NCI-H2171 treated with DMSO at 0.1 percent for 48 hours (cell line): ENCODE measurements around the gene N4BP3.

Experiments
- DNase-seq: peaks from one replicate; lab custom pipeline; 2025; lab: John Stamatoyannopoulos, UW

Gene N4BP3

GRCh38 chr5:178103612-178104011, 9.7 kb upstream of the N4BP3 start:
- DNase-seq, result no peak

DNA sequence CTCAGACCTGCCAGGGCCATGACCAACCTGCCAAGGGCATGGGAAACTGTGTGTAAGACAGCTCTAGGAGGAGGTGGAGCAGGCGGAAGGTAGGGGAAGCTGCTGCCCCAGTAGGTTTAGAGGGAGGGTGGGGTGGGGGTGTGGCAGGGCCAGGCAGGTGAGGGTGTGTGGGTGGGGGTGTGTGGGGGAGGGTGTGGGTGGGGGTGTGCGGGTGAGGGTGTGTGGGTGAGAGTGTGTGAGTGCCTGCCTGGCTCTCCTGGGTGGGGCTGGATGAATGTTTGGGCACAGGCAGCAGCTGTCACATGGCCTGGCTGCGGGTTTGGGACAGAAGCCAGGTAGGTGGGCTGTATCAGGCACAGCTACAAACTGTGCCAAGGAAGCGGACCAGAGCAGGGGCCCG, 8.8 kb upstream of the N4BP3 start:
- DNase-seq, result peak; percentile 14

DNA sequence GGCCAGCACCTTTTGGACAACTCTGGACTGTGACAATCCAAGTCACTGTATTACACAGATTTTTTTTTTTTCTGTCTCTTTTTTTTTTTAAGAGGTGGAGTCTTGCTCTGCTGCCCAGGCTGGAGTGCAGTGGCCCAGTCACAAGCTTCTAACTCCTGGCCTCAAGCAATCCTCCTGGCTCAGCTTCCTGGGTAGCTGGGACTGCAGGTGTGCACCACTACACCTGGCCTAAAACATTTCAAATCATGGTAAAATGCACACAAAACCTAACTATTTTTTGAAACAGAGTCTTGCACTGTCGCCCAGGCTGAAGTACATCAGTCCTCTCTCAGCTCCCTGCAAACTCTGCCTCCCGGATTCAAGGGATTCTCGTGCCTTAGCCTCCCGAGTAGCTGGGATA, 7.2 kb upstream of the N4BP3 start:
- DNase-seq, result no peak

DNA sequence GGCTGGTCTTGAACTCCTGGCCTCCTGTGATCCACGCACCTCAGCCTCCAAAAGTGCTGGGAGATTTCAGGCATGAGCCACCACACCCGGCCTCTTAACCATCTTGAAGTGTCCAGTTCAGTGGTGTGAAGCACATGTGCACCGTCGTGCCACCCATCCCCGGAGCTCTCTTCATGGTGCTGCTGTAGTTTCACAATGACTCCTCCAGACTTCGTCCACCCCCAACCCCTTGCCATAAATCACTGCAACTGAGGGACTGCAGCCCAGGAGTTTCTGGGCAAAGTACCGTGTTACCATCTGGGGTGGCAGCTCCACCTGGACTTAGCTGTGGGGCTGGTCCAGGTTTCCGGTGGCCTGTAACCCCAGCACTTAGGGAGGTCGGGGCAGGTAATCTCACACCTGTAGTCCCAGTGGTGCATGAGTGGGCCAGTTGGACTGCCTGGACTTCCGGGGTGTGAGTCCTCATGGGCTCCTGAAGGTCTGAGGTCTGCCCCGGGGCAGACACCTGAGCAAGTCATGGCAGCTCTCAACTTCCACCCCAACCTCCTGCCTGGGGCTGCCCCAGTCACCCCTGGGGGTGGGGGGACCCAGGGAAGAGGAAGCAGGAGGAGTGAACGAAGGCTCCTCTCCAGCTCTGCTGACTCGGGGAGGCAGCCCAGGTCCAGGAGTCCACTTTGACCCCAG, 6.6 kb upstream of the N4BP3 start:
- no peak for DNase-seq

- no peak for DNase-seq
Measured at GRCh38 chr5:178107756-178108310, 5.5 kb upstream of the N4BP3 start.

DNA sequence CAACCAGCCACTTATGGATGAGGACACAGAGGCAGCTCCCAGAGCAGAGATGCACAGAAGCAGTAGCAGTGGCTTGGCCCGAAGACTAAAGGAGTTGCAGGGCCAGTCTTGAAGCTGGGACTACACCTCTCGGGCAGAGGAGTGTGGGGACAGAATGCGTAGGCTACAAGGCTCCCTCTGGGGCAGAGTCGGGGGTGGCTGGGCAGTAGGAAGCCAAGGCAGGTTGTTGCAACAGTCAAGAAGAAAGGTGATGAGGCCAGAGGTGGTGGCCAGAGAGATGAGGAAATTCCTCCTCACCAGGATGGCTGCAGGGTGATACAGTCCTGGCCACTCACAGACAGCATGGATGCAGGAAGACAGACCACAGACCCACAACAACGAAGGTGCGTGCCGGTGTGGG, 4.9 kb upstream of the N4BP3 start:
- DNase-seq, result no peak

- DNase-seq, result no peak
Measured at GRCh38 chr5:178108966-178109365, 4.4 kb upstream of the N4BP3 start.

DNA sequence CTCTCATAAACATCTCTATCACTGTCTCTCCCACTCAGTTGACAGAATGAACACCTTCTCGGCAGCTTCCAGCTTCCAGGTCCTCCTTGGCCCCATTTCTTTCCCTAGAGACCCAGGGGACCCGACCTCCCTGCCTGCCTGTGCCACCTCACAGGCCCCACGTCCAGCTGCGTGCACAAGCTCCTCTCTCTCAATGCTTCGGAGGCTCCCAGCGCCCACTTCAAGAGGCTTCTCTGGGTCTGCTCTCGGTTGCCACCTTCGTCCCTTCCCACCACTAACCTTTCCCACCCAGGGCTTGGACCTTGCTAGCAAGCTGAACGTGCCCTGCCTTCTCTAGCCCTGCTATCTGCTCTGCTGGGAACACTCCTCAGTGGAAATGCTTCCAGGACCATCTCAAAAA, 2.8 kb upstream of the N4BP3 start:
- no peak for DNase-seq

GRCh38 chr5:178111925-178112324, 1.4 kb upstream of the N4BP3 start:
- no peak for DNase-seq

DNA sequence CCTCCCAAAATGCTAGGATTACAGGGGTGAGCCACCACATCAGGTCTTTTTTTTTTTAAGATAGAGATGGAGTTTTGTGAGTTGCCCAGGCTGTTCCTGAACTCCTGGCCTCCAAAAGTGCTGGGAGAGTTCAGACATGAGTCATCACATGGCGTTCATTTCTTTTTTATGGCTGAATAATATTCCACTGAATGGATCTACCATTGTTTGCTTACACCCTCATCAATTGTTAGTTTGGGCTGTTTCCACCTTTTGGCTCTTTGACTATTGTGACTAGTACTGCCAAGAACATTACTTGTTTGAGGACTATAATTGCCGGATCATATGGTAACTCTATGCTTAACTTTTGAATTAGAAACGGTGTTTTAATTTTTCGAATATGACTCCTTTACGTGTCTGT, 787 bp upstream of the N4BP3 start:
- no peak for DNase-seq

GRCh38 chr5:178113841-178114324, 551 bp downstream of the N4BP3 start:
- DNase-seq, result no peak

DNA sequence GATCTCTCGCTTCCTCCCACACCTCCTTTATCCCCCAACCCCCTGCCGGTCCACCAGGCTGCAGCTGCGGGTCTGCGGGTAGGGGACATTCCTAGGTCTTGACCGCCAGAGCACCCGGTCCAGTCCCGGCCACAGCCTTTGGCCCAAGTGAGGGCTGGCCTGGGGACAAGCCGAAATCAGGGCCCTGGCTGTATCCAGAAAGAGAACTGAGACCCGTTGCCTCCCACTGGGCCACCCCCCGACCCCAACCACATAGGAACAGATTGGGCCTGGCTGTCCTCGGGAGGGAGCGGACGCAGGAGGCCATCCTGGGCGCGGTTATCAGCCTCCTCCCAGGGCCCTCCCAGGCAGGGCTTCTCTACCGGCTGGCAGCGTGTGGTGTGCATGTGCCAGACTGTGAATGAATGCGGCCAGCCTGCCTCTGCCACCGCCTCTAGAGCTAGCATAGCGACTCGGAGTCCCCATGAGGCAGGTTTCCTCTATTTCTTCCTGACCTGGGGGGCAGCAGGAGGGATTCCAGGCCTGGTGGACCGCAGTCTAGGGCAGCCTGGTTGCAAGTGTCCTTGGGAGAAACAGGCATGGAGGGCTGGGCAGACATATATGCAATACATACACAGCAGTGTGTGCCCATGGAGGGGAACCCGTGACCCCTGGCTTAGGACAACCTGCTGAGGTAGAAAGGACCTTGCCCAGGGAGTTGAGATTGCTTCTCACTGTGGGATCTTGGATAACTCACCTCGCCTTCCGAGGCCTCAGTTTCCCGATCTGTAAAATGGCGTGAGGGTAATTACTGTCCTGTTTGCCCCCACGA, 1.2 kb downstream of the N4BP3 start:
- DNase-seq, result no peak

DNA sequence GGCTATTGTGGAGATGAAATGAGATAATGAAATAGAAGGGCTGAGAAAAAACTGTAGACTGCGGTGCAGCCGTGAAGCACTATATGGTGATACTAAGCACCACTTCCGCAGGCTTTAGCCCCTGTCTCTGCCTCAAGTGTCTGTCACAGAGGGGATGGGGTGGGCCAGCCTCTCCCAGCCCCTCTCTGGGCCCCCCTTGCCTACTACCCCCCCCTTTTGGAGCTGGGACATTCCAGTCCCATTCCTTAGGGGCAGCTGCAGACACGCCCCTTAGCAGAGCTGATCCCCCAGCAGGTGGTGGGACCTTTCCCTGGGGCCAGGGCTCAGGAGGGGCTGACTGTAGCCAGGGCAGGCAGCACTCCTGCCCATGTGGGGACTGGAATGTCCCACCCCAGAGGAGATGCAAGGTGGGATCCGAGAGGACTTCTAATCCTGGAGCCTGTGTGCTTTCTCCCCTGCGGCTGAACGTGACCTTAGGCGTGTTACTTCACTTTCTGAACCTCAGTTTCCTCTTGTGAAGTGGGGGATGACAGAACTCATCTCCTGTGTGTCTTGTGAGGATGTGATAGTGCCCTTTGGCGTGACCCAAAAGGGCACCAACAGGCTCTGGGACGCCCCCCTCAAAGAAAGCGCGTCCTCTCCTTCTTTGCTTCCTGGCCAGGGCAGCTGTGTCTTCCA, 1.9 kb downstream of the N4BP3 start:
- no peak for DNase-seq

GRCh38 chr5:178115814-178116142, 2.4 kb downstream of the N4BP3 start:
- DNase-seq, result no peak

DNA sequence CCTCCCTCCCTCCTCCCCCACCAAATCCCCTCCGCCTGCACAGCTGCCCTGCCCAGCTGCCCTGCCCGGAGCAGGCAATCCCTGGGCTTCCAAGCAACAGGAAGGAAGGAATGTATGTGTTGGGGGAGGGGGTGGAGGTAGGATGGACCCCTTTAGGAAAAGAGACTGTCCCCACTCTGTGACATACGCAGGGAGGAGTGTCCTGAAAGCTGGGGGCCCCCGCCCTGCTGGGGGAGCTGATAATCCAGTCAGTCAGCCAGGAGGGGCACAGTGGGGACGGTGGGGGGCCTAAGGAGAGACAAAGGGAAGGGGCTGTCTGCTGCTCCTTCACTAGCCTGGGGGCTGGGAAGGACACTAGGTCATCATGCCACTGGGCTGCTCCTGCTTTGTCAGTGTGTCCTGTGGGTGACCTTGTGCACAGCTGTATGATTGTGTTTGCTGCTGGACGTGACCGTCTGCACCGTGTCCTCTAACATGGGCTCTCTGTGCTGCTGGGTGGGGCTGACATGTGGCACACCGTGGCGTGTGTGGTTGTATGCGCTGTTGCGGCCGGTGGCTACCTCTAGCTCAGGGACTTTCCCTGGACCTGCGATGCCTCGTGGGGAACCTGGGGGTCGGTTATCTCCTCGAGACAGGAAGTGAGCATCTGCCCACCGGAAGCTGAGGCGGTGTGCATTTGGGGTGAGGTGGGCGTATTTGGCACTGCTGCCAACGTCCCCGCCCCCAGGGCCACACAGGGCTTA, 3.0 kb downstream of the N4BP3 start:
- DNase-seq, result no peak

DNA sequence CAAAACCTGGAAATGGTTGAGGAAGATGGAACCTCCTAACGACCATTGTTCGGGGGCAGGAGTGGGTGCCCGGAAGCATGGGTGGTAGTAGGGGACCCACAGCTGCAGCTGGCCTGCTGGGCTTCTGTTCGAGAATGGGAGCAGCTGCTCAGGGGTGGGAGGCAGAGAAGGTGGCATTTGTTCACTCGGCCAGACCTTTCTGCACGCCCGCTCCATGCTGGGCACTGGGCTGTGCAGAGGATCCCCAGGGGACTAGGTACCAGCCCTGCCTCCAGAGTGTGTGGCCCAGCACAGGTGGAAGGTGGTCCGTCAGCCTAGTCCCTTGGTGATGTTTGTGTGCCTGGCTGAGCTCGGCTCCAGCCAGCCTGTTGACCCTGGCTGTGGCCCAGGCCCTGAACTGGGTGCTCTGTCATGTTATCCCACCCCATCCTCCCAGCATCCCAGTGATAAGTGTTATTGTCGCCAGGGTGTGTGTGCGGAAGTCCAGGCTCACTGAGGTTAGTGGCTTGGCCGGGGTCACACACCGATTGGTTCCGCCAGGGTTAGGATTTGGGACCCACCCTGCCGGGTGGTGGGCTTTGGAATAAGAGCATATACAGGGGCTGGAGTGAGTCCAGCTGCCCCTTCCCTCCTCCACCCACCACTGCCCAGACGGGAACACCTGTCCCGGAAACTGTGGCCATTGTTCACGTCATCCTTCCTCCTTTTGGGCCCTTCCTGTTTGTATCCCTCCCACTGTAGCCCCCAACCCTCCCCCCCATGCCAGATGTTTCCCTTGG, 4.8 kb downstream of the N4BP3 start:
- DNase-seq, result no peak

- DNase-seq, result no peak
Measured at GRCh38 chr5:178119915-178120606, 6.7 kb downstream of the N4BP3 start.

- DNase-seq, result peak; percentile 88
Measured at GRCh38 chr5:178120607-178121357, 7.5 kb downstream of the N4BP3 start.

- no peak for DNase-seq
Measured at GRCh38 chr5:178121391-178122276, 8.3 kb downstream of the N4BP3 start.
